HG03060 (cell line): Measurements from ENCODE around the gene PNPLA2.

Experiments used
- ATAC-seq: cut with Tn5 transposase; IDR thresholded peaks from one replicate; pipeline ENCODE4 v1.9.1; 2021; ENCODE audit warnings: low read depth, moderate number of reproducible peaks; ENCODE audit not compliant: unreplicated experiment

Gene PNPLA2, protein sequence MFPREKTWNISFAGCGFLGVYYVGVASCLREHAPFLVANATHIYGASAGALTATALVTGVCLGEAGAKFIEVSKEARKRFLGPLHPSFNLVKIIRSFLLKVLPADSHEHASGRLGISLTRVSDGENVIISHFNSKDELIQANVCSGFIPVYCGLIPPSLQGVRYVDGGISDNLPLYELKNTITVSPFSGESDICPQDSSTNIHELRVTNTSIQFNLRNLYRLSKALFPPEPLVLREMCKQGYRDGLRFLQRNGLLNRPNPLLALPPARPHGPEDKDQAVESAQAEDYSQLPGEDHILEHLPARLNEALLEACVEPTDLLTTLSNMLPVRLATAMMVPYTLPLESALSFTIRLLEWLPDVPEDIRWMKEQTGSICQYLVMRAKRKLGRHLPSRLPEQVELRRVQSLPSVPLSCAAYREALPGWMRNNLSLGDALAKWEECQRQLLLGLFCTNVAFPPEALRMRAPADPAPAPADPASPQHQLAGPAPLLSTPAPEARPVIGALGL

DNA sequence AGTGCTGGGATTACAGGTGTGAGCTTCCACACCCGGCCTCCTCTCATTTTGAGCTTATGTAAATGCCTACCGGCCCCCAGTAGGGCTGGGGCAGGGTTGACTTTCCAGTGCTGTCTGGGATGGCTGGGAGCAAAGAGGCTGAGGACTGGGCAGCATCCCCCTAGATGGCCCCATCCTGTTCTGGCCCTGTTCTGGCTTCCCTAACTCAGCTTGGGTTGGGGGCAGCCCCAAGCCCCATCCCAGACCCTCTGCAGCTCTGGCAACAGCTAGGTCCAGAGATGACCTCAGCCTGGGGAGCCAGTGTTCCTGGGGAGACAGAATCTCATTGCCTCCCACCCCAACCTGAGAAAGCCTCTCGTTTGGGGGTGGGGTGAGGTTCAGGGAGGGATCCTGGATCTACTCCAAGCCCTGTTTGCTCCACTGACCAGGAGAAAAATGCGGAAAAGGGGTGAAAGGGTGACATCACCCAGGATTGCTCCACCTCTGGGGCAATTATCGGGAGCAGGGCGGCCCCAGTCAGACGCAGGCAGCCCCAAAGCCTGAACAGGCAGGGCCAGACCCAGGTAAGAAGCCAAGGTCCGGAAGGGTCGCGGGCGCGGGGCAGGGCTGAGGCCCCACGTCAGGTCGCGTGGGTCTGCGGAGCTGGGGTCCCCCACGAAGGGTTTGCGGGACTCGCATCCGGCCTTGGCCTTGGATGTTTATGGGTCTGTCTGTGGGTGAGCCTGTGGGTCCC lies at the start of gene PNPLA2:
Gene PNPLA2, plus strand, starts transcription at position 519 of the 733 bp plus-strand sequence. CDS start 805 bp downstream, outside the sequence.
- ATAC-seq = no peak

DNA sequence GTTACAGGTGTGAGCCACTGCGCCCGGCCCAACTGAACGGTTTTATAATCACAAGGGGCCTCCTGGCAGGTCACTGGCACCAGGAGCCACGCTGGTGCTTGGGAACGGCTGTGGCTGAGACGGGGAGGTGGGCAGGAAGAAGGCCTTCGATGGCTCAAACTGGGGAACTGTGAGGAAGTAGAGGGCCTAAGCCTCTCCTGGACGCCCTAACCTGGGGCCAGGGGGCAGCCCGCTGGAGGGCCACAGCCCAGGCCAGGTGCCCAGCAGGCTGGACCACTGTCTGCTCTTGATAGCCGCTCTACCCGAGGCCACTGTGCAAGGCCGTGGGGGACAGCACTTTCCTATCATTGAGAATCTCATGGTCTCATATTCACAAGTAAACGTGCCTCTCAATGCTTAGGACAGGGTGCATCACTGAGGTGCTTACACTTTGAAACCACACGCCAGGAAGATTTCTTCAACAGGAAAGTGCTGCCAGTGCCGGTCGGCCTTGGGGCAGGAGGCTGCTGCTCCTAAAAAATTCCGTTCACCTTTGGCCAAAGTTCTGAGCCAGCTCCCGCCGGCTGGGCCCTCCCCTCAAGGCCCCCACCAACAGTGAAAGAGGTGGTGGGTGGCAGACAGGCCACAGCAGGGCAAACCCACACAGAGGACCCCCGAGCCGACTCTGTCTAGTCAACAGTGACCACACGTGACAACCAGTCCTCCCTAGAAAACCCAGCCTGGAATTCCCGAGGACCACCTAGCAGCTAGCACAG lies 48.6 kb upstream of the PNPLA2 start:
- ATAC-seq = no peak

DNA sequence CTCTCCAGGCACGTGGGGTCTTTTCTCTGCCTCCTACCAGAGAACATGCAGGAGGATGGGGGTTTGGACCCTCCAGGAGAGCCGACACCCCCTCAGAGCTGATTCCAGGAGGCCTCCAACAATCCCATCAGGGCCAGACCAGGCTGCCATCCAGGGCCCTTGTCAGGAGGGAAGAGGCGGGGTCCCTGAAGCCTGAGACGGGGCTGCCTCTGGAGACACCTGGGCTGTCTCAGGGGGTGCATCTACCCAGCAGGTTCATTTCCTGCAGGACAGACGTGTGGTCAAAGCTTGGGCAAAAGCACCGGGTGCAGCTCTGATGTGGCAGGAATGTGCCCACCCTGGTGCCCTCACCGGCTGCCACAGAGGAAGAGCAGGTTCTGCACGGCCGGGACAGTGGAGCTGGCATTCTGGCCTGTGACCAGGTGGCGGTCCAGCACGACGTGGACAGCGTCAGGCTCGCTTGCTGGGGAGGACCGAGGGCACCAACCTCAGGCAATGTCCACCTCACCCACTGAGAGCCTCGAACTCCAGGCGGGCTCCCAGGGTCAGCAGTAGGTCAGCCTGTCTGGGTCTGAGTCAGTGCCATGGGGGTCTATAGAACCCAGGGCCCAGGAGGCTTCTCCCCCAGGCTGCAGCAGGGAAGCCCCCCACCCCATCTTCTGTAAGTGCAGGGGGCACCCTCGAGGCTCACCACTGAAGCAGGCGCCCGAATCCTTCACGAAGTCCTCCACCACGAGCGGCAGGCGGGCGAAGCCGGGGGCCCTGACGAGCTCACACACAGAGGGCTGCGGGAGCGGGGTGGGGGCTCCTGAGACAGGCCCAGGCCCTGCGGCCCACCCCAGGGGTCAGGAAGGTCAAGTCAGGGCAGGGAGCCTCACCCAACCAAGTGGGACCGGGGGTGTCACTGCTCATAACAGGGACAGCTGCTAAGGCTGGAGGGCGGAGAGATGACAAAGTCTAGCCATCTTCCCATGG lies 47.8 kb upstream of the PNPLA2 start:
- ATAC-seq = no peak

DNA sequence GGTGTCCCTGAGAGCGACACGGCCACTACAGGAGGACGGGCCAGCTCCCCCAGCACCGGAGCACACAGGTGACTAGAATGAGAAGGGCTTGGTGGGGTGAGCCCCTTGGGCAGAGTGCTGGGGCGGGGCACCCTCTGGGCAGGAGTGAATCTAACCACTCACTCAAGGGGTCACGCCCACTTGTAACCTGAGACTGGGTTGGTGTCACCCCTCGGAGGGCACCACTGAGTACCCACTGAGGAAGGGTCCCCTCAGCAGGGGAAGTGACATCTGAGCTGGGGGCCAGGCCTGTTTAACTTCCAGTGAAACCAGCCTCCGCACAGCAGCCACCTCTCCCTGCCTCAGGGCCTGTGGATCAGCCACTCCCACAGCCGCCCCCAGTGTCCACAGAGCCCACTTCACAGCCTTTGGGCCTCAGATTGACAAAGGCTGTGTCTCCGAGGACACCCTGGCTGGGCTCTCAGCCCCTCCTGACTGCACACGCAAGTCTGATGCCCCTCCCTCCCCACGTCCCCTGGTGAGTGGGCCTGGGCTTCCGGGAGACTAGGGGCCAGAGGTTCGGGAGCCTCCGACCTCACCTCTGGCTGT lies 47.0 kb upstream of the PNPLA2 start:
- ATAC-seq = no peak

DNA sequence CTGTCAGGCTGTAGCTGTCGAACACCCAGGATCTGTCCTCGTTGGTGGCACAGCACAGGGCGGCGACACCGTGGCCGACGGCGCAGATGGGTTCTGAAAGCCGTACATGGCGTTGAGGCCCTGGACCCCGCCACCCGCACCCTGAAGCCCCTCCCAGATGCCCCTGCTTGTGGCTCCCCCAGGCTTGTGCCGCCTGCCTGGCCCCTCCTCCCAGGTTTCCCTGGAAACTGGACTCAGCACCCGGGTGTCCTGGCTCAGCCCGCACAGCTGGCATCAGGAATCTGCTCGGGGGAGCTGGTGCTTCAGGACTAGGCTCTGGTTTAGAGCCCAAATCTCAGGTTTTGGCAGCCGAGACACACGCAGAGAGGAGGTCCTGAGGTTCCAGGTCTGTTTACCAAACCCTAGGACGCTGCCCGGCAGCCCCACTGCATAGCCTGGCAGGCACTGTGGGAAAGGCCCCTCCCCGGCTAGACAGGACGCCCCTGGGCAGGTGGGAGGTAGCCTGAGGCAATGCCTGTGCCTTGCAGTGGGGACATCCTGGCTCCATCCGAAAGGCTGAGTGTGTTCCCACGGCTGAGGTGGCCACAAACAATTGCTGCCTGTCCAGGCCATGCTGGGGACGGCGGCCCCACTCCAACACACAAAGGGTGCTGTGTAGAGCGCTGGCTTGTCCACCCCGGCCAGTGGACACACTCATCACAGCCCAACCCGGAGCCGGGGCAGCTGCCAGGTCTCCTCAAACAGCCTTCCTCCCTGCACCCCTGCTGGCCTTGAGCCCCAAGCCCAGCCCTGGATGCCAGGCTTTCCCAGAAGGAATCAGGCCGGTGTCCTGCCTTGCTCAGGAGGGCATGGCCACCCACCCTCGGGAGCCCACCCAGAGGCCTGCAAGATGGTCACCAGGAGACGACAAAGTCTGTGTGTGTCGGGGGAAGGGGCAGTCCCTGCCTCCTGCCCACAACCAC lies 46.0 kb upstream of the PNPLA2 start:
- ATAC-seq = no peak

DNA sequence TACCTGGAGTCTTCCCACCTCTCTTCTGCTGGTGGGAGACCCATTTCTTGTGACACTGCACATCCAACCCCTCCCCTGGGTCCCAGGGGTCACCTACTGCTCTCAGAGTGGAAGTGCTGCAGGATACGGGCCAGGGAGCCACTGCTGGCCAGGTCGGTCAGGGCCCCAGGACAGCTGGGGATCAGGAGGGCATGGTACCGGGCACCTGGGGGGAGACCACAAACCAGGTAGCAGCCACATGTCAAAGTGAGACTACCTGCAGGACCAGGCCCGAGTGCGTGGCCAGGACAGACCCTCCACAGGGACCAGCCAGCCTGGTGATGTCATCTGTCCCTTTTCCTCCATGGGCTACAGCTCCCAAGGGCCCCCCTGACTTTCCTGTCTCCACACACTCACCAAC lies 45.3 kb upstream of the PNPLA2 start:
- ATAC-seq = no peak

DNA sequence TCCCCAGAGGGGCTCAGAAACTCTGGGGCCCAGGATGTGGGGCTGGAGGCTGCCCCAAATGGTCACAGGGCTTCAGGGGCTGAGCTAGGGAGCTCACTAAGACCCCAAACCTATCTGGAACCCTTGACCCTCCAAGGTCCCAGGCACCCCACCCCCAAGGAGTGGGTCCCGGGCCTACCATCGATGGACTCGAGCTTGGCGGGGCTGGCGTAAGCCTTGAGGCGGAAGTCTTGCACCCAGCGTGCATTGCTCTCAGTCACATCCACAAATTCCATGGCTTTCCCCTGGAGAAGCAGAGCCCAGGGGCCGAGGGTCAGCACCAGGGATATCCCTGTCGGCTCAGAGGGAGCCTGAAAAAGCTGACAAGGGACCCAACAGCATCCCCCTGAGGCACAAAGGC lies 44.9 kb upstream of the PNPLA2 start:
- no peak for ATAC-seq

DNA sequence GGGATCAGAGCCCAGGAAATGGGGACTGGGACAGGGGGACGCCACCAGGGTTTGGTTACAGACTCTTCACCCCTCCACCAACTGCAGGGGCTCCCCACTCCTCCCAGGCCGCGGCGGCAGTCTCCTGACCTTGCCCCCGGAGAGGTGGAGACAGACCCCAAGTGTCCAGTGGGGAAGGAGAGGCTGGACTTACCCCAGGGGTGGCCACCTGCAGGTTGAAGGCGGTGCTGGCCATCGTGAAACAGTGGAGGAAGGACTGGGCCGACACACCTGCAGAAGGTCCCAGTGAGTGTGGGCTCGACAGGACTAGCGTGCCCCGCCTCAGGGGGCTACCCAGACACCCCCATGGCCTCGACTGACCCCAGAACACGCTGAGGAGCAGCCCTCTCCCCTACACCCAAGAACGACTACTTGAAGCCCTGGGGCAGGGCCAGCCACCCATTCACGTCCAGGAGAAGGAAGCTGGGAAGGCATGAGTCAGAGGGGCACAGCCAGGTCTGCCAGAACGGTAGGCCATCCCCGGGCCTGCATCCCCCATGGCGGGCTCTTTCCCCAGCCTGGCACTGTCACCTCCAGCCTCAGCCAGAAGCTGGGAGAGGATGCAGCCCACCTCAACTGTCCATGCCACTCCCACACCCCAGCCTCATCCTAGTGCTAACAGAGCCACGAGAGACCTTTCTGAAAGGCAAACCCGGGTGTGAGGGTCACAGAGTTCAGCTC lies 43.7 kb upstream of the PNPLA2 start:
- no peak for ATAC-seq

DNA sequence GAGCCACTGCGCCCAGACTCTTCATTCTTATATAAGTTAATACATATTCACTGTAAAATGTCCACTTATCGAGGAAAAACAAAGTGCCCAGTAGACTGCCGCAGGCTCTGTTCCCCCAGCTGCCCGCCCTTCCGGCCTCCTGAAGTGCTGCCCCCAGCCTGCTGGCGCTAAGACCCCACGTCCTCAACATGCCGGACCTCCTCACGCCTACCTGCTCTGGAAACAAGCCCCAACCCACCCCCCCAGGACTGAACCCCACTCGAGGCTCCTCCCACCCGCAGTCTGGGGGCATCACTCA lies 42.5 kb upstream of the PNPLA2 start:
- ATAC-seq = no peak

DNA sequence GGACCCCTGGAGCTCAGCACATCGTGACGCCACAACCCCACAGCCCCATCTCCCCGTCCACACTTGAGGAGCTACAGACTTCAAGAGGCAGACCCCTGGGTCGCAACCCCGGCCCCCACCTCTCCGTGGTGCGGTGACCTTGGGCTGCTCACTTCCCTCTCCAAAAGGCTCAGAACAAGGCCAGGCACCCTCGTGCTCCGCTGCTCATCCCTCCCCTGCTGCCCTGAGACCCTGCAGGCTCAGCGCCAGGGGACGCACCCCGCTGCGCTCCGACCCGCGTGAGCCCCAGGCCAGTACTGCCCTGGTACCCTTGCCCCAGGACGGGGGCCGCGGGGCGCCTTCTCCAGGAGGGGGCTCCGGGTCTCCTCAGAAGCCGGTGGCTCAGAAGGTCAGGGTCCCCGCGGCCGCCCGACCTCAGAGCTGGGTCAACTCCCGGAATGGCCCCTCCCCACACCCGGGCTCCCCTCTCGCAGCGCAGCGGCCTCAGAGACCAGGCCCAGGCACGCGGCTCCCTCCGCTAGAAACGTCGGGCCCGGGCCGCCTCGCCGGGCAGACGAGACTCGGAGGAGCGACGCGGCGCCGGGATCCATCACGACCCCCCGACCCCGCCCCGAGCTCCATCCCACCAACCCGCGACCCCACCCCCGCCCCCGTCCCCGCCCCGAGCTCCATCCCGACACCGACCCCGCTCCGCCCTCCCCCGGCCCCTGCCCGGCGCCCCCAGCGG lies 42.0 kb upstream of the PNPLA2 start:
- ATAC-seq = no peak

DNA sequence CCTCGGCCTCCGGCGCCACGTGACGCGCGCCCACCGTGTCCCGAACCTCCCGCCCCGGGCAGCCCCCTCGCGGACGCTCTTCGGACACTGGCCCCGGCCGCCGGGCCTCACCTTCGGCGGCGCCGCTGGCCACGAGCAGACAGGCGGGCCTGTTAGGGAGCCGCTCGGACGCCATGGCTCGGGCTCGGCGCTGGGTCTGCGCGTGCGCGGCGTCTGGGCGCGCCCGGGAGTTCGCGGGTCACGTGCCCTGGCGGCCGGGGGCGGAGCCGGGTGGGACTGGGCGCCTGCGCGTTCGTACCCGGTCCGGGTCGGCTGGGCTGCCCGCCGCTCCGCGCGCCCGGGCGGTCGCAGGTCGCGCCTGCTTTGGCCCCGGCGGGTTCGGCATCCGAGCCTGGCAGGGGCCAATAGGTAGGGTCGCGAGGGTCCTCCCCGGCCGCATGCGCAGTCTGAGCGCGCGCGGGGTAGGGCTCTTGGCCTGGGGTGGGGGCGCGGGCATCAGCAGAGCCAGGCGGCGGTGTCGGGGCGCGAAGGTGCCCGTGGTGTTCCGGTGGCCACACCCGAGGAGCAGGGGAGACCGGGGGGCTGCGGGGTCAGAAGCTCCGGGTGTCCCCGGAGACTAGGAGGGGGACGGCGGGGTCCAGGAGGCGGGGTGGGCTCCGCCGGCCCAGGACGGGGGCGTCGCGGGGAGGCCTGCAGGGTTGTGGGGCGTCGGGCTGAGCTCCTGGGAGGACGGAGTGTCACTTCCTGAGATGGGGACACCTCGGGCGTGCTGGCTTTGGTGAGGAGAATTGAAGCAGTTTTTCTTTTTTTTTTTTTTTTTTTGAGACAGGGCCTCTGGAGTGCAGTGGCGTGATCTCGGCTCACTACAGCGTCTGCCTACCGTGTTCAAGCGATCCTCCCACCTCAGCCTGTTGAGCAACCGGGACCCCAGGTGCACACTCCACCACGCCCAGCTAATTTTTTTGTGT lies 41.1 kb upstream of the PNPLA2 start, which contains the start of gene GATD1:
Gene GATD1, minus strand, starts transcription at position 200 of the 968 bp plus-strand sequence. Its CDS starts 25 bp downstream, at position 175.
- ATAC-seq = no peak

DNA sequence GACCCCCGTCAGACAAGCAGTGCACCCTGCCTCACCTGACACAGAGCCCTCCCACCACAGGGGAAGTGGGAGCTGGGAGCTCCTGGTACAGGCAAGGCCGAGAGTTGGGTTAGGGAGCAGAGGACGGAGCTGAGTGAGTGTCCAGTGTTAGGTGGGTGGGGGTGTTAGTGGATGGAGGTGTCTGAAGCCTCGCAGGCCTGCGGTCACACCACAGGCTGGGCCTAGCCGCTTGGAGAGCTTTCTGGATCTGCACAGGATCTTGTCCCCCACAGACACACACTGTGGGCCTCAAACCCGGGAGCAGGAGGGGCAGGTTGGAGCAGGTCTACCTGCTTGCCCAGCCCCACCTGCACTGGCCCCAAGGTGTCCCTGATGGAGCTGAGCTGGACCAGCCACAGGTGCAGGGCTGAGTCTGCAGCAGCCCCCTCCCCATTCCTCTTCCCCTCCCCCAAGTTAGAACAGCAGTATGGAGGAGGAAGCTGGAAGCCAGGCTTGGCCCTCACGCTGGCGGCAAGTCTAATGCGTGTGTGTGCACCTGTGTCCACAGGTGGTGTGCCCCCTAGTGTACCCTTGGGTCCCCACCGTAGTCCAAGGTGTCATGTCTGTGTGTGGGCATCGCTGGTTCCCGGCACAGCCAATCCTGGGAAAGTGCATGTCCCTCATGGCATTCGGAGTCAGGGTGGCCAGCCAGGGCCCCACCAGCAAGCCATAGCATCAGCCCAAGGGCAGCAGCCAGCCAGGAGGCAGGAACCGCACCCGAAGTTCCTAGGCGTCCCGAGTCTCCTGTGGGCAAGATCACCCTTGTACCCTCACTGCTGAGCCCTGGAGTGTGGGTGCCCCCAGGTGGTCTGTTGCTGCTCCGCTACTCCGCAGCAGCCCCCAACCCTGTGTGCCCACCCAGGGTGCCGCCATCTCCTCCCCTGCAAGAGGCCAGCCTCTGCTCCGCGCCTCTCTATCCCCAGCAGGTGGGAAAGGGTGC lies 39.4 kb upstream of the PNPLA2 start:
- ATAC-seq = no peak

DNA sequence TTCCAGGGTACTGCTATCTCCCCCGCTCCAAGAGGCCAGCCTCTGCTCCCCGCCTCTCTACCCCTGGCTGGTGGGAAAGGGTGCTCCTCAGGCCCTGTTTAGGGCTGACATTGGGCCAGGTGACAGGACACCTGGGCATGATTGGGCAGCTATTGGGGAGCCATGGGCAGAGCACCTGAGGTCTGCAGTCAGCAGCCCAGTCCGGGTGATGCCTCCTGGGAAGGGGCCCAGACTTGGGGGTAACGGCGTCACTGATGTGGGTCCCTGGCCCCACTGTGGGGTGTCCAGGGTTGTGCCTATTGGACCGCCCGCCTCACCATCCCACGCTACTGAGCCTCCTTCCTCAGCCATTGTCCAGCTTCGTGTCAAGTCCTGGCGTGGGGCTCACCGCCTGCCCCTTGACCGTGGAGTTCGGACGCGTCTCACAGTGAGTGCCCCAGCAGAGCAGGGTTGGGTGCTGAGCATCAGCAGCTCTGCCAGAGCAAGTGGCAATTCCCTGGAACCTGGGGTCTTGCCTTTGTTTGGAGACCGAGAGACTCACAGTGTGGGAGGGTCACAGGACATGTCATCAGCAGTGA lies 38.7 kb upstream of the PNPLA2 start:
- ATAC-seq = no peak
